GM18861 (cell line): Measurements from ENCODE around the gene KRTAP2-1.
"Not testable (repeated sequence)": the region's sequence is repeated elsewhere in the genome, so short reads cannot be mapped to it uniquely, and the experiment has no call there.

Experiments used
- ATAC-seq: cut with Tn5 transposase; IDR thresholded peaks from one replicate; pipeline ENCODE4 v1.9.1; 2021; ENCODE audit not compliant: unreplicated experiment

KRTAP2-1 gene

DNA sequence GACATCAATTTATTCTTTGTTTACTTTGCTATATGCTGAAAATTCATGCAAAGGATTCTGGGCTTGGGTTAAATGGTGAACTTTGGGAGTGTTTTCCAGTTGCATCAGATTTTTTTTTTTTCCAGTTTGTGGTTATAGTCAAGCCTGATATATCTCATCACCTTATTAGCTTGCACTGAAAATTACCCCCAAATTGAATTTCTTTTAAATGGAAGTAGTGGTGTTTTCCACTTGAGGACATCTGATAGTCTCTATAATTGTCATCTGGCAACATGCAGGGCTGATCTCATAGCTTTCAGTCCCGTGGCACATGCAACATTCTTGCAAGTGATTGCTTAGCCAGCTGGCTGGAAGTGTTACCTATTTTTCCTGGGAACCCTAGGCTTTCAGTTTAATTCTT, 33.5 kb downstream of the KRTAP2-1 start:
- no peak for ATAC-seq

DNA sequence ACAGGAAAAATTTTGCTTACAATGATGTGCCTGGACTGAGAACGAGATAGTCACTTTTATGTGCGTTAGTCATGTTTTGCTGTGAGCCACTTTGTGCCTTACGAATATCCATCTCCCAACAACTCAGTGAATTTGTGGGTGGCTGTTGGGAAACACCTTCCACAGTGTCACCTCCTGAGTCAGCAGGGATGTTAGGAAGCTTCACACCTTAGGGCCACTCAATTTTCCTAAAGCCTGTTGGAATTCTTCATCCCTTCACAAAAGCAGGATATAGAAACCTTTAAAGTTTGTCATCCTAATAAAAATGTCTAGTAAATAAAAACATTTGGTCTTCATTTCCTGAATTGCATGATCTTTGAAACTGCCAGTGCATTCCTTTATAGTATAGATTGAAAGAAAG, 33.9 kb downstream of the KRTAP2-1 start:
- no peak for ATAC-seq

DNA sequence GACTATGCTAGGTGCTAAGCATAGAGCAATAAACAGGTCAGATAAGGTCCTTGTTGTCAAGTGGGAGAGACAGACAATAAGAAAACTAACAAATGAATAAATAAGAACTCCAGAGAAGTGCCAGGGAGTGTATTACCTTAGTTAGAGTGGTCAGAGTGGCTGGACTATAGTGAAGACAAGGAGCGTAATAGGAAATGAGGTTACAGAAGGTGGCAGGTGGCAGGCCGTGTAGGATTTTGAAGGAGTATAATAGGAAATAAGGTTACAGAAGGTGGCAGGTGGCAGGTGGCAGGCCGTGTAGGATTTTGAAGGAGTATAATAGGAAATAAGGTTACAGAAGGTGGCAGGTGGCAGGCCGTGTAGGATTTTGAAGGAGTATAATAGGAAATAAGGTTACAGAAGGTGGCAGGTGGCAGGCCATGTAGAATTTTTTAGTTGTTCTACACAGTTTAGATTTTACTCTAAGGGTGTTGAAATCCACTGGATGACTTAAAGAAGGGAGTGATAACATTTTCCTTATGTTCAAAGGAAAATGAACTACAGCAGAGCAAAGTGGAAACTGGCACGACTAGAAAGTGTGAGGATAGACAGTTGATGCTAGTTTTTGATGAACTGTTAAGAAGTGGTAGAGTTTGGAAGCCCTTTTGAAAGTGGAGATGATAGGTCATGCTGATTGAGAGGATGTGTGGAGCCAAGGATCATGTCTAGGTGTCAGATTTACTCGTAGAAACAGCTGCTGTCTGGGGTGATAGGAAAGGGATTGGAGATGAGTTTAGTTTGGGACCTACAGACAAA, 34.6 kb downstream of the KRTAP2-1 start:
- no peak for ATAC-seq

DNA sequence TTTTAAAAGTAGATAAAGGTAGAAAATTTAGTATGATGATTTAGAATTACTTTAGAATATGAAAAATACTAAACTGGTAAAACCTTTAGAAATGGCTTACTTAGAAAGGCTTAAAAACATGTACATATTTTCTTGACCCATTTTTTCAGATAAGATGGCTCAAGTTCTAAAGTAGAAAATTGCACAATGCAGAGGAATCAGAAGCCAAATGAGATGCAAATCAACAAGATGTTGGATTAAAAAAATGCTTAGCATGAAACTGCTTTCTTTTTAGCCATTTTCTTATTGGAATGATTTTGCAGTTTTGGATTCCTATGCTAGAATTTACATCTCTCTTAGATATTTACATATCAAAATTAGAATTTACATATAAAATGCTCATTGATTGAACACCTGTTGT, 36.7 kb downstream of the KRTAP2-1 start:
- ATAC-seq: no peak

- ATAC-seq: no peak
These were observed 37.2 kb downstream of the KRTAP2-1 start for GRCh38 chr17:41009936-41010335.

- no peak for ATAC-seq
These were observed 37.8 kb downstream of the KRTAP2-1 start for GRCh38 chr17:41009301-41009760.

- ATAC-seq: no peak
These were observed 38.3 kb downstream of the KRTAP2-1 start, which contains the start of gene KRTAP3-1 for GRCh38 chr17:41008811-41009210. Gene KRTAP3-1, minus strand, starts transcription at chr17:41009128. Its CDS starts 54 bp downstream, at chr17:41009074.

DNA sequence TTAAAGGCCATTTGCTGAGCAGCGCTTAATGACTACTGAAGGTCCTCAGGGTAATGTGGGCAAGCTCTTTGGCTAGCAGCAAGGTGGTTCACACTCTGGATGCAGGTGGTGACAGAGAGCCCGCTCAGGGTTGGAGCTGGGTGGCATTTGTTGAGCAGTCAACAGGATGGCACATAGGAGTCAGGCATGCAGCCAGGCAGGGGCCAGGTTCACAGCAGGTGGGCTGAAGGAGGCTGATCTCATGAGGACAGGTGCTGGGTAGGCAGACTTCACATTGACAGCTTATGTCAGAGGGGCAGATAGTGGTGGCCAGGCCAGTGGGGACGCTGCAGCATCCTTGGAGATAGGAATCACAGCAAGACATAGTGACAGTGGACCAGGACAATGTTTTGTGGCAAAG, 42.7 kb downstream of the KRTAP2-1 start:
- no peak for ATAC-seq

DNA sequence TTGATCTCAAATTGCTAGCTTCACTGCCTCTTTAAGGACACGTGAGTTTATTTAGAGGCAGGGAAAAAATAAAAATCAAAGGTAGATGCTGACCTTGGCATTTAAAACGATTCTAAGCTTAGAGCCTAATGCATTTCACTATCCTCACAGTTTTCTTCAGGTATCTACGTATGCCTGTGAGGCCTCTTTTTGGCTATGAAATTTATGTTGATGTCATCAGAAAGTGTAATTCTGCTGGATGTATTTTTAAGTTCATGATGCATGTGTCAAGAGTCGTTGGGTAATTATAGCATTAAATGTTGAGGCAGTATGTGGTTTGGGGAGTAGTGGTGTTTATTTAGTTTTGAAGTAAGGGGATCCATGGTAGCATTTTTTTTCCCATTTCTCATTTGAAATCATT, 43.2 kb downstream of the KRTAP2-1 start:
- no peak for ATAC-seq

DNA sequence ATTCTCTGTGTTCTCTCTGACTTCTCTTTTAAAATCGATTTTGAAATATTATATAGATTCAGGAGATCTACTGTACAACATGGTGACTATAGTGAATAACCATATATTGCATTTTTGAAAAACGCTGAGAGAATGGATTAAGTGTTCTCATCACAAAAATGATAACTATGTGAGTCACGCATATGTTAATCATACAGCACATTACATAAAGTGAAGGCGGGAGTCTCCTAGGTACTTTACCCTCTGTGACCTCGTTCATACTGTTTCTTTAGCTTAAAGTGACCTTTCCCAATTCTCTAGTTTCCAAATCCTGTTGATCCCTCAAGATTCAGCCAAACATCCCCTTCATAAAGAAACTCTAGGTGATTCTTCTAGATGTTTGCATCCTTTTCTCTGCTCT, 44.3 kb downstream of the KRTAP2-1 start:
- ATAC-seq: no peak

DNA sequence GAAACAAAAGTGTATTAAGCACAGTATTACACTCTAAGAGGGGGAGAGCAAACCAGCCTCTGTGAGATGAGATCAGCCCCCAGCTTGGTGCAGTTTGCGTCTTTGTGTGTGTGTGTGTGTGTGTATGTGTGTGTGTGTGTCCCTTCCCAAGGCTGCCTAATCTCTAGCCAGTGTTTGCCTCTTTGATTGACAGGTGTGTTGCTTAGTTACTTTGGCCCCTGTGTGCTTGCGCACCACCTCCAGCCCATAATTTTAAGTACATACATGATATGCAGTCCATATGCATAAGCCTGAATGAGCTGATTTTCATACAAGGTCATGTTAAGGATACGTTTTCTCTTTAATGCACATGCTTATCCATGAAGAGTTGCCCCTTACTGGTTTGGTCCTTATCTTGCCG, 45.3 kb downstream of the KRTAP2-1 start:
- no peak for ATAC-seq

DNA sequence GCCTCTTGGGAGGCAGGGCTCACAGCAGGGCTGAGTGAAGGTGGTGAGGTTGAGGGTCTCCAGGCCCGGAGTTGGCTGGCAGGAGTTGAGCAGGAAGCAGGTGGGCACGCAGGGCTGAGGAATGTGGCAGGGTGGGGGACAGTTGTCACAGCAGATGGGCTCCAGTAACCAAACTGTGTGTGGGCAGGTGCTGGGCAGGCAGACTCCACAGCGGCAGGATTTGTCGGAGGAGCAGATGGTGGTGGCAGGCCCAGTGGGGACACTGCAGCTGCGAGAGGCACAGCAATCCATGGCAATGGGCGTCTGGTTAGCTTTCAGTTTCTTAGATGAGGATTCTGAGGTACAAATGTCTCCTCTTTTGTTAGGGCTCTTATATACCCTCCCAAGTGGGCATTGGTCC, 47.6 kb downstream of the KRTAP2-1 start, which contains the start of gene KRTAP3-2:
Gene KRTAP3-2, minus strand, starts transcription at position 344 of the 400 bp plus-strand sequence. Its CDS starts 53 bp downstream, at position 291.
- ATAC-seq: not testable (repeated sequence)

- no peak for ATAC-seq
These were observed 49.8 kb downstream of the KRTAP2-1 start for GRCh38 chr17:40997361-40997760.

DNA sequence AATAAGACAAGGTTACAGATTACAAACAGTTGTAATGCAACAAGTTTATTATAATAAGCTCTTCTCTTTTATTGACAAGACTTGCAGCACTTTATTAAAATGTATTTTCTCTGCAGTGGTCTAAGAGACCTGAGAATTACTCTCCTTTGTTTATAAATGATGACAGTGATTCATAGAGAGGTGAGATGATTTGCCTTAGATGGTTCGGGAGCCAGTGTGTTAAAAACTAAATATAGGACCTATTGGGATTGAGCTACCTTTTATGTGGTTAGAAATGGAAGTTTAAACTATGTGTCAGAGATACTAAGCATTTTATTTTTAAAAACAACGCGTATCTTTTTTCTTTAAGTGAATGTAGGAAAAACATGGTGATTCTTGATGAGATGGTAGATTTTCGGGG, 50.3 kb downstream of the KRTAP2-1 start:
- no peak for ATAC-seq
